Frontal cortex (tissue), 4 donors: ENCODE data around the gene ATXN1. TPM values are rescaled to one million over a fixed set of nuclear protein-coding genes. Genes with fewer than 3 reads are reported as not detected.
"Not testable (repeated sequence)": the region's sequence is repeated elsewhere in the genome, so short reads cannot be mapped to it uniquely, and the experiment has no call there.

Experiments
- DNase-seq, 2 donors: peaks; one replicate each; pipeline ENCODE4 v3.0.0; 2012; ENCODE audit warnings: low spot score in 2 of 2
- FAIRE-seq: peaks from 2 replicates; lab custom pipeline; 2012; peaks lifted over from hg19 to GRCh38; lab: Jason Lieb, UNC
- total RNA-seq: library from RNA; depleted of rRNA; stranded (reverse); fragments of >200 nt; gene quantifications from one replicate; pipeline ENCODE4 v1.2.3, GENCODE V29; 2014
- donor health status: control.
- donor health status: control.
- donor health status: control.

The ATXN1 gene
- total RNA-seq, 1 donor from 2014 or later: 52.2 TPM

GRCh38 chr6:16706491-16706890 is 54.8 kb downstream of the ATXN1 start:
- FAIRE-seq, DNase-seq: not testable (repeated sequence)

GRCh38 chr6:16706029-16706428 is 55.2 kb downstream of the ATXN1 start:
- FAIRE-seq: no peak
- DNase-seq: no peak

DNA sequence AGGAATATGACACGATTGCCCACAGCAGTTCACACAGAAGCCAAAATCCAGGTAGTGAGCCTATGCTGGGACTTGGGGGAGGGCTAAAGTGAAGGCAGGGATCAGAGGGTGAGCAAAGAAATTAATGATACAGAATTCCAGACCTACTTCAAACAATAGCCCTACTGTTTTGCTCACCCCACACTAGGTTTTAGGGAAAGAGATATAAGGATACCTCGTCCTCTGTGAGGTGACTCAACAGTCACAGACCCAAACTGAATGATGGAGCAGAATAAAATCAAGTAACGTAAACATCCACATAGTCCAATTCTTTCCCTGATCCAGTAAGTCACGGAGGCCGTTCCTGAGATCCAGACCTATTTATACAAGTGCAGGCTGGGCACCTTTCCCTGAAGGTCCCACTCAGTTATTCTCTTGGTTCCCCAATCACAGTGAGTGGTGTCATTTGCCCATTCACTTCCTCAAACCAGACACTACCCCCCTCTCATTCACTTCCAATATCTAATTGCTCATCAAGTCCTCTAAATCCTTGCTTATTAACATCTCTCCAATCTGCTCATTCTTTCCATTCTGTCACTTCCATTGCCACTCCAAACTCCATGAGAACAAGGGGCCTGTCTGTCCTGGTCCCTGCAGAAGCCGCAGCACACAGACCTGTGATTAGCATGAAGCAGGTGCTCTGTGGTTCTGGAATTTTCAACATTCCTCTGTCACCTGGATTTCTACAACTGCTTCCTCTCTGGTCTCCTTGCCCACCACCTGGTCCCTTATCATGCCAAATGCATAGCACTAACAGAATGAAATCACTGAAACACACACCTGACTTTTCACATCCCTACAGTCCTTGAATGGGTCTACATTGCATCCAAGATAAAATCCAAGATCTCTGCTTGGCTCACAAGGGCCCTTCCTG is 55.9 kb downstream of the ATXN1 start:
- DNase-seq: no peak
- no peak for FAIRE-seq

DNA sequence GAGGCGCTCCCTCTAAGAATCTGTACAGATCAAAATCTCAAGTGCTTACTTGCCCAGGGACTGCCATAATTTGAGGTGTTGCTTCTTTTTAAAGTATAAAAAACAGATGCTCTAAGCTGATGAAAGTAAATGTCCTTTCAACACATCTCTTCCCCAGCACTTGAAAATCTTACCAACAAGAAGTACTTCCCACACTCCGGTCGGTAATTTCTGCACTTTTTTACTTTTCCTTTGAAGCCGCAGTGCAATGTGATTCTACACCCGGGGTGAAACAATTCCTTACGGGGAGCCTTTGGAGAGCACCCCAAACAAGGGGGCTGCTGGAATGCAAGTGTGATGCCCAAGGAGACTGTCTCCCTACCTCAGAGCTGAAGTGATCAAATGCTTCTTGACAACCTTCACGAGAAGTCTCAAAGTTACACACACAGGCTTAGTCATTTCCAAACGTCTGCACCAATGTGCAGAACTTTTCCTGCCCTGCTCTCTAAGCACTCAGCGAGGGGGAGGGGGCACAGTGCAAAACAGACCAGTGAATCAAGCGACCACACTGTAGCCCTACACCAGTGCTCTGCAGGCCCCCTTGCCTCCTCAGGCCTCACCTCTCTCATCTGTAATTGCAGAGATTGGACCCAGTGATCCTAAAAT is 56.7 kb downstream of the ATXN1 start:
- no peak for FAIRE-seq
- no peak for DNase-seq

DNA sequence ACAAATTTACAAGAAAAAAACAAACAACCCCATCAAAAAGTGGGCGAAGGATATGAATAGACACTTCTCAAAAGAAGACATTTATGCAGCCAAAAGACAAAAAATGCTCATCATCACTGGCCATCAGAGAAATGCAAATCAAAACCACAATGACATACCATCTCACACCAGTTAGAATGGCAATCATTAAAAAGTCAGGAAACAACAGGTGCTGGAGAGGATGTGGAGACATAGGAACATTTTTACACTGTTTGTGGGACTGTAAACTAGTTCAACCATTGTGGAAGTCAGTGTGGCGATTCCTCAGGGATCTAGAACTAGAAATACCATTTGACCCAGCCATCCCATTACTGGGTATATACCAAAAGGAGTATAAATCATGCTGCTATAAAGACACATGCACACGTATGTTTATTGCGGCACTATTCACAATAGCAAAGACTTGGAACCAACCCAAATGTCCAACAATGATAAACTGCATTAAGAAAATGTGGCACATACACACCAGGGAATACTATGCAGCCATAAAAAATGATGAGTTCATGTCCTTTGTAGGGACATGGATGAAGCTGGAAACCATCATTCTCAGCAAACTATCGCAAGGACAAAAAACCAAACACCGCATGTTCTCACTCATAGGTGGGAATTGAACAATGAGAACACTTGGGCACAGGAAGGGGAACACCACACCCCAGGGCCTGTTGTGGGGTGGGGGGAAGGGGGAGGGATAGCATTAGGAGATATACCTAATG is 58.5 kb downstream of the ATXN1 start:
- not testable (repeated sequence) for FAIRE-seq, DNase-seq

- DNase-seq: no peak
- FAIRE-seq: no peak
These were observed 60.4 kb downstream of the ATXN1 start for GRCh38 chr6:16700916-16701234.

GRCh38 chr6:16700202-16700915 is 60.9 kb downstream of the ATXN1 start:
- no peak for DNase-seq
- no peak for FAIRE-seq

- no peak for DNase-seq
These were observed 62.0 kb downstream of the ATXN1 start for GRCh38 chr6:16698997-16699868.

DNA sequence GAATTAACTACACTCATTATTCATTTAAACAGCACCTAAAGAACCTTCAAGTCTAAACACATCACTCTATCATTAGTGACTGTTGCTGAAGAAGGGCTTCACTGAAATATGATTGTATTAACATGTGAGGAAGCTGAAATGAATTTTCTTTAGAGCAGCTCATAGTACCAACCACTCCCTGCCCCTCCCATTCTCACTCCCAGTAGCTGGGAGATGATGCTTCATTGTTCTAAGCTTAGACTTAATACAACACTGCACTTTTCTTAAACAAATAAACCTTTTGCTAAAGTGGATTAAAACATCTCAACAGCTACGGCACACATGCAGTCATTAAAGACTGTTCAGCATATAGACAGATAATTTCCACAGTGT is 63.1 kb downstream of the ATXN1 start:
- FAIRE-seq (no peak), DNase-seq (no peak)

More at GRCh38 chr6:16698997-16699868, 62.0 kb downstream of the ATXN1 start:
- FAIRE-seq: no peak

GRCh38 chr6:16697437-16698161 is 63.7 kb downstream of the ATXN1 start:
- no peak for FAIRE-seq
- no peak for DNase-seq

- DNase-seq (no peak), FAIRE-seq (no peak)
These were observed 64.8 kb downstream of the ATXN1 start for GRCh38 chr6:16696496-16696895.

- FAIRE-seq: no peak
- no peak for DNase-seq
These were observed 66.3 kb downstream of the ATXN1 start for GRCh38 chr6:16694781-16695578.

- DNase-seq (no peak), FAIRE-seq (no peak)
These were observed 69.9 kb downstream of the ATXN1 start for GRCh38 chr6:16691324-16691723.

- FAIRE-seq (no peak), DNase-seq (no peak)
These were observed 70.6 kb downstream of the ATXN1 start for GRCh38 chr6:16690608-16691142.

DNA sequence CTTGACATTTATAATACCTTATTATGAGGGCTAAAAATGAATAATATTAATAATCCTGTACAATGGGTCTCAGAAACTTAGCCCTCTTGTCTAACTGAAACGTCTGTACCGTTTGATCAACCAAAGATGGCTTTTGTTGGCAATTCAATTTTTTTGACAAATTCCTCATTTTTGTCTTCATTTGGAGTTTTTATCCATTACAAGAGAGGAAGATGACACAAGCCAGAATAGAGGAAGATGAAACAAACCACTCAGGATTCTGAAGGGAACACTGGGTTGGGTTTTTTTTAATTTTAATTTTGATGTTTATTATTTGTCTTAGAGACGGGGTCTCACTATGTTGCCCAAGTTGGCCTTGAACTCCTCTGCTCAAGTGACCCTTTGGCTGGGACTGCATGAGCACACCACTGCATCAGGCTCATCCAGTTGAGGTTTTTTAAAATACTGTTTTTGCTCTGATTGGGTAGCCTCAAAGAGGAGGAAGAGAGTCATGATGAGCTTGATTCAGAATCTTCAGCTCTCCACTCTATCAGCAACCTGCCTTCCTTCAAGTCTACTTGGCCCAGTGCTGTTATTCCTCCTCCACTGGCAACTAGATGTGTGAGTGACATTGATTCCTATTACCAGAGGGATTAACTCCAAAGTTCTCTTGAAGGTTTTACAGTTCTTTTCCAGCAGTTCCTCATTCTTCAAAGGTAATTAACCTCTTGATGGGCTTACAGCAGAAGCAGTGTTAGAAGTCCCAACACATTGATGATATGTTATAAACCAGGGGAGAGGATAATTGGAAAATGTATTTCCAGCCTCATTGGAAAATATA is 71.3 kb downstream of the ATXN1 start:
- DNase-seq (no peak), FAIRE-seq (no peak)

GRCh38 chr6:16688984-16689636 is 72.2 kb downstream of the ATXN1 start:
- FAIRE-seq: no peak
- no peak for DNase-seq
